Measurements from ENCODE around the gene NEAT1. TPM values are rescaled to one million over a fixed set of nuclear protein-coding genes. Genes with fewer than 3 reads are reported as not detected.
A peak's percentile ranks its signal among the peaks of the same experiment; 100 is the strongest.

Gene NEAT1
- total RNA-seq, 1 donor from 2014 or later = 43.4 TPM

DNA sequence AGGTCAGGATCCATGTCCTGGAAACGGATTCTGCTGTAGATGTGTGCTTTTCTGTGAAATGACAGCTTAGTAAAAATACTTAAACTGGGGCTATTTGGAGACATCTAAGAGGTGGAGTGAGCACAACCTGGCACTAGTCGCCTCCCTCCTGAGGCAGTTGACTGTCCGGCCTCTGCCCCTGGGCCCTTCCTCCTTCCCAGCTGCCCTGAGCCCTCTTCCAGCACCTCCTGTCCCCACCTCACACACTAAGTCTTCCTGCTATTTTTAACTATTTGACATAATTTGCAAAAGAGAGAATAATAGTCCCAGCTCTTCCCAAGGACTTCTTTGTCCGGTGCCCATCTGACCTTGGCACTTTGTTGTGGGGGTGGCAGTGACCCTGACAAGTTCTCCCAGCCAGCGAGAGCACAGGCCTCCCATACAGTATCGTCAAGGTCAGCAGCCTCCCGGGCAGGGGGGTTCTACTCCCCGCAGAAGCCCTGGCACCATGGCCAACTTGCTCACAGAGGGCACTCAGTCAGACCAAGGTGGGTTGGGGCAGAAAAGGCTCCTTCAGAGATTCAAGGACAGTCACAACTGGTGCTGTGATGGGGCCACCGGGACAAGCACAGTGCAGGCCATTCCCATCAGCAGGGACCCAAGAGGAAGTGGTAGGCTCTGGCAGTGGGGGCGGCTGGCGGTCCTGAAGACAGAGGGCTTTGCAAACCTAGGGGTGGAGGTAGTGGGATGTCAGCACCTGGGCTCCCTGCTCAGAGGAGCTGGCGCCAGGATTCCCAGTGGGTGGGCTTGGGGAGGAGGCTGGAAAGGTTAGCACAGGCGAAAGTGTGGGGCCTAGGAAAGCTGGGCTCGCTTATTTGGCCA is 5.5 kb upstream of the NEAT1 start:
- H3K36me3 Mint-ChIP-seq (ENCODE audit: low read depth, unreplicated experiment) = peaks cover 13% of the 10 kb centered on the region
- TF ChIP-seq, protein P1, sequence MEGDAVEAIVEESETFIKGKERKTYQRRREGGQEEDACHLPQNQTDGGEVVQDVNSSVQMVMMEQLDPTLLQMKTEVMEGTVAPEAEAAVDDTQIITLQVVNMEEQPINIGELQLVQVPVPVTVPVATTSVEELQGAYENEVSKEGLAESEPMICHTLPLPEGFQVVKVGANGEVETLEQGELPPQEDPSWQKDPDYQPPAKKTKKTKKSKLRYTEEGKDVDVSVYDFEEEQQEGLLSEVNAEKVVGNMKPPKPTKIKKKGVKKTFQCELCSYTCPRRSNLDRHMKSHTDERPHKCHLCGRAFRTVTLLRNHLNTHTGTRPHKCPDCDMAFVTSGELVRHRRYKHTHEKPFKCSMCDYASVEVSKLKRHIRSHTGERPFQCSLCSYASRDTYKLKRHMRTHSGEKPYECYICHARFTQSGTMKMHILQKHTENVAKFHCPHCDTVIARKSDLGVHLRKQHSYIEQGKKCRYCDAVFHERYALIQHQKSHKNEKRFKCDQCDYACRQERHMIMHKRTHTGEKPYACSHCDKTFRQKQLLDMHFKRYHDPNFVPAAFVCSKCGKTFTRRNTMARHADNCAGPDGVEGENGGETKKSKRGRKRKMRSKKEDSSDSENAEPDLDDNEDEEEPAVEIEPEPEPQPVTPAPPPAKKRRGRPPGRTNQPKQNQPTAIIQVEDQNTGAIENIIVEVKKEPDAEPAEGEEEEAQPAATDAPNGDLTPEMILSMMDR (IDR thresholded peaks at IDR 0.05; ENCODE audit: unreplicated experiment) = no peak
- no peak for DNase-seq (ENCODE audit: low spot score)
- H3K27ac Mint-ChIP-seq (ENCODE audit: unreplicated experiment) = peak overlapping the region; percentile 93
- H3K9me3 Mint-ChIP-seq (ENCODE audit: unreplicated experiment) = no peaks in the 10 kb centered on the region
- H3K27me3 Mint-ChIP-seq (ENCODE audit: unreplicated experiment) = peaks cover 27% of the 10 kb centered on the region
- peak overlapping the region; percentile 75 for H3K4me3 Mint-ChIP-seq (ENCODE audit: unreplicated experiment)
- H3K4me1 Mint-ChIP-seq (ENCODE audit: unreplicated experiment) = peaks cover 56% of the 10 kb centered on the region

- Mint-ChIP-seq H3K9me3 (ENCODE audit: unreplicated experiment) (no peaks in the 10 kb centered on the region), H3K27me3 (ENCODE audit: unreplicated experiment) (peaks cover 32% of the 10 kb centered on the region), H3K4me1 (ENCODE audit: unreplicated experiment) (peaks cover 55% of the 10 kb centered on the region), H3K4me3 (ENCODE audit: unreplicated experiment) (no peak overlapping the region), H3K27ac (ENCODE audit: unreplicated experiment) (peak overlapping the region; percentile 93), H3K36me3 (ENCODE audit: low read depth, unreplicated experiment) (peaks cover 11% of the 10 kb centered on the region)
- TF ChIP-seq, protein P1 (IDR thresholded peaks at IDR 0.05; ENCODE audit: unreplicated experiment) = no peak
- no peak for DNase-seq (ENCODE audit: low spot score)
These were observed 4.7 kb upstream of the NEAT1 start for GRCh38 chr11:65417702-65418430.

DNA sequence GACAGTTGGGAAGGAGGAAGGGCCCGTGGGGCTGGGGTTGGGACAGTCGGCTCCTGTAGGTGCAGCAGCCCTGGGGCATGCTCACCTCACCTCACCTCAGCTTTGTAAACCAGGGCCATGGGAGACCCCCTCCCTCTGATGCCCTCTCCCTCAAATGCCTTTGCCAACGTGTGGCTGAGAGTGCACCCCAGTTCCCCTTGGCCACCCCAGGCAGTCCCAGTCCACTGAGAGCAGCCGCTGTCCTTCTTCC is 4.2 kb upstream of the NEAT1 start:
- peaks cover 30% of the 10 kb centered on the region for H3K27me3 Mint-ChIP-seq (ENCODE audit: unreplicated experiment)
- peaks cover 8% of the 10 kb centered on the region for H3K36me3 Mint-ChIP-seq (ENCODE audit: low read depth, unreplicated experiment)
- no peaks in the 10 kb centered on the region for H3K9me3 Mint-ChIP-seq (ENCODE audit: unreplicated experiment)
- peak overlapping the region; percentile 100 for H3K27ac Mint-ChIP-seq (ENCODE audit: unreplicated experiment)
- TF ChIP-seq, protein P1 (IDR thresholded peaks at IDR 0.05; ENCODE audit: unreplicated experiment) = no peak
- peak overlapping the region; percentile 76 for H3K4me3 Mint-ChIP-seq (ENCODE audit: unreplicated experiment)
- DNase-seq (ENCODE audit: low spot score) = no peak
- peaks cover 59% of the 10 kb centered on the region for H3K4me1 Mint-ChIP-seq (ENCODE audit: unreplicated experiment)

- TF ChIP-seq, protein P1 (IDR thresholded peaks at IDR 0.05; ENCODE audit: unreplicated experiment) = no peak
- Mint-ChIP-seq H3K27me3 (ENCODE audit: unreplicated experiment) (peaks cover 33% of the 10 kb centered on the region), H3K9me3 (ENCODE audit: unreplicated experiment) (no peaks in the 10 kb centered on the region), H3K27ac (ENCODE audit: unreplicated experiment) (peak overlapping the region; percentile 100), H3K36me3 (ENCODE audit: low read depth, unreplicated experiment) (peaks cover 8% of the 10 kb centered on the region), H3K4me3 (ENCODE audit: unreplicated experiment) (peak overlapping the region; percentile 76), H3K4me1 (ENCODE audit: unreplicated experiment) (peaks cover 64% of the 10 kb centered on the region)
- DNase-seq (ENCODE audit: low spot score) = peak; percentile 89
These were observed 3.7 kb upstream of the NEAT1 start for GRCh38 chr11:65418681-65419459.

Data from endothelial cell (in vitro differentiated cells).